ENCODE measurements around the gene LCN15.

- TF ChIP-seq, protein P1, sequence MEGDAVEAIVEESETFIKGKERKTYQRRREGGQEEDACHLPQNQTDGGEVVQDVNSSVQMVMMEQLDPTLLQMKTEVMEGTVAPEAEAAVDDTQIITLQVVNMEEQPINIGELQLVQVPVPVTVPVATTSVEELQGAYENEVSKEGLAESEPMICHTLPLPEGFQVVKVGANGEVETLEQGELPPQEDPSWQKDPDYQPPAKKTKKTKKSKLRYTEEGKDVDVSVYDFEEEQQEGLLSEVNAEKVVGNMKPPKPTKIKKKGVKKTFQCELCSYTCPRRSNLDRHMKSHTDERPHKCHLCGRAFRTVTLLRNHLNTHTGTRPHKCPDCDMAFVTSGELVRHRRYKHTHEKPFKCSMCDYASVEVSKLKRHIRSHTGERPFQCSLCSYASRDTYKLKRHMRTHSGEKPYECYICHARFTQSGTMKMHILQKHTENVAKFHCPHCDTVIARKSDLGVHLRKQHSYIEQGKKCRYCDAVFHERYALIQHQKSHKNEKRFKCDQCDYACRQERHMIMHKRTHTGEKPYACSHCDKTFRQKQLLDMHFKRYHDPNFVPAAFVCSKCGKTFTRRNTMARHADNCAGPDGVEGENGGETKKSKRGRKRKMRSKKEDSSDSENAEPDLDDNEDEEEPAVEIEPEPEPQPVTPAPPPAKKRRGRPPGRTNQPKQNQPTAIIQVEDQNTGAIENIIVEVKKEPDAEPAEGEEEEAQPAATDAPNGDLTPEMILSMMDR (IDR thresholded peaks at IDR 0.05), result no peak
- TF ChIP-seq EZH2phosphoT487 (IDR thresholded peaks at IDR 0.05), result no peak
Measured at GRCh38 chr9:136759001-136759400, 5.3 kb downstream of the LCN15 start.
